Mesendoderm (in vitro differentiated cells): ENCODE measurements around the gene PLA2G5.

ENCODE experiments used
- DNase-seq: peaks from one replicate; pipeline ENCODE4 v3.0.0; 2013
- H2AK5ac ChIP-seq: 2 replicates; pipeline ENCODE4 v1.6.1; 2013; ENCODE audit warnings: low read length, inconsistent platforms
- H2BK120ac ChIP-seq: 2 replicates; pipeline ENCODE4 v1.6.1; 2013; ENCODE audit warnings: low read depth, mild to moderate bottlenecking, low read length, moderate library complexity, mixed read lengths
- H2BK15ac ChIP-seq: replicated peaks from 2 replicates; pipeline ENCODE4 v1.6.1; 2013; ENCODE audit warnings: low read depth, mild to moderate bottlenecking, moderate library complexity
- H2BK5ac ChIP-seq: 2 replicates; pipeline ENCODE4 v1.6.1; 2013; ENCODE audit warnings: low read length, inconsistent platforms
- H3K18ac ChIP-seq: 2 replicates; pipeline ENCODE4 v1.6.1; 2013; ENCODE audit warnings: mild to moderate bottlenecking, low read length, mixed read lengths
- H3K23ac ChIP-seq: one replicate; pipeline ENCODE4 v1.6.1; 2013; ENCODE audit warnings: low read length
- H3K27ac ChIP-seq: 2 replicates; pipeline ENCODE4 v1.5.1; 2013; ENCODE audit warnings: low read depth, mild to moderate bottlenecking, inconsistent platforms, low read length, moderate library complexity
- H3K27me3 ChIP-seq: 2 replicates; pipeline ENCODE4 v1.6.1; 2013; ENCODE audit warnings: low read length, control low read depth, mild to moderate bottlenecking, inconsistent platforms; ENCODE audit not compliant: insufficient read depth, poor library complexity
- H3K36me3 ChIP-seq: 2 replicates; pipeline ENCODE4 v1.6.1; 2013; ENCODE audit warnings: low read length, inconsistent platforms; ENCODE audit not compliant: control insufficient read depth, insufficient read depth
- H3K4ac ChIP-seq: one replicate; pipeline ENCODE4 v1.6.1; 2013; ENCODE audit warnings: low read depth, mild to moderate bottlenecking, low read length, moderate library complexity
- H3K4me1 ChIP-seq: 2 replicates; pipeline ENCODE4 v1.6.1; 2013; ENCODE audit warnings: low read depth, low read length, inconsistent platforms; ENCODE audit not compliant: control insufficient read depth
- H3K4me2 ChIP-seq: 2 replicates; pipeline ENCODE4 v1.6.1; 2013; ENCODE audit warnings: low read length
- H3K4me3 ChIP-seq: 2 replicates; pipeline ENCODE4 v1.5.1; 2013; ENCODE audit warnings: mild to moderate bottlenecking, low read length
- H3K56ac ChIP-seq: one replicate; pipeline ENCODE4 v1.6.1; 2013; ENCODE audit warnings: low read length
- H3K79me1 ChIP-seq: 2 replicates; pipeline ENCODE4 v1.6.1; 2013; ENCODE audit warnings: low read length, inconsistent platforms
- H3K79me2 ChIP-seq: 2 replicates; pipeline ENCODE4 v1.6.1; 2013; ENCODE audit warnings: mild to moderate bottlenecking, low read length; ENCODE audit not compliant: control insufficient read depth, insufficient read depth
- H3K9ac ChIP-seq: 2 replicates; pipeline ENCODE4 v1.6.1; 2013; ENCODE audit warnings: low read length, inconsistent platforms
- H4K5ac ChIP-seq: one replicate; pipeline ENCODE4 v1.6.1; 2013; ENCODE audit warnings: low read length
- H4K8ac ChIP-seq: one replicate; pipeline ENCODE4 v1.6.1; 2013; ENCODE audit warnings: low read depth, mild to moderate bottlenecking, control low read depth, low read length, moderate library complexity
- WGBS: extraction: QIAGEN DNeasy Blood & Tissue Kit; methylation state at CpG from one replicate; pipeline ENCODE4 v1.1.7; 2013; ENCODE audit warnings: low lambda C conversion rate, missing lambda C conversion rate; ENCODE audit not compliant: insufficient coverage; ENCODE audit errors: extremely low coverage; 5-methylcytosine and 5-hydroxymethylcytosine counted together

Gene PLA2G5

DNA sequence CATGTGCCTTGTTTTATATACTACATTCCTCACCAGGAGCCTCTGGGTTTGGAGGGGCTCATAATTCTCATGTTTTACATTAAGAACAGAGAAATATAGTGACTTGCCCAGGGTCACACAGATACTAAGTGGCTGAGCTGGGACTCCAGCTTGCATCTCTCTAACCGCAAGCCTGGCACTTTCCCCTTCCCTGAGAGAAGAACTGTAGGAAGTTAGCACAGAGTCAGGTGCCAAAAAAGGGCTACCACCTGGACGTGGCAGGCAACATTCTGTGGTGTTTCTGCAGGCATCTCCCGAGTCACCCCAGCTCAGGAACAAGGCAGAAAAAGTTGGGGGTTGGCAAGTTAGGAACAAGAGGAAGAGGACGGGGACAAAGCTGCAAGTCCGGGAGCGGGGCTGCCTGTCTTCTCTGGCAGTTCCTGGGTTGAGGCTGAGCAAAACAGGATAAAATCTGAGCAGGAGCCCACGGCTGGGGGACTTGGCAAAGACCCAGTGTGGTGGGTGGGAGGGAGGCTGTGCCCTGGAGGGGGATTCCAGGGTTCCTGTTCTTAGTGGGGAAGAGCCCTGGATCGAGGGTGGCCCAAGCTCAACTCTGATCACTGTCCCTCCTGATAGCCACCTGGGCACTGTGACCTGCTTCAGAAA is 9.8 kb downstream of the PLA2G5 start:
- Histone ChIP-seq H3K4me3 (no peak overlapping the region), H3K9ac (no peak overlapping the region), H2AK5ac (no peak overlapping the region), H3K23ac (no peak overlapping the region), H3K27me3 (no peaks in the 10 kb centered on the region), H3K36me3 (no peaks in the 10 kb centered on the region), H2BK15ac (no peak overlapping the region), H3K79me2 (no peaks in the 10 kb centered on the region), H2BK120ac (no peak overlapping the region), H3K79me1 (no peaks in the 10 kb centered on the region), H3K56ac (no peak overlapping the region), H4K8ac (no peak overlapping the region), H4K5ac (no peak overlapping the region), H3K4me2 (no peak overlapping the region), H3K4me1 (no peaks in the 10 kb centered on the region), H3K18ac (no peak overlapping the region), H3K27ac (no peak overlapping the region), H3K4ac (no peak overlapping the region), H2BK5ac (no peak overlapping the region)
- no CpG with 5 or more reads among the region's 8 CpGs for WGBS
- DNase-seq: no peak

- H4K8ac ChIP-seq: no peak overlapping the region
- no peak overlapping the region for H2BK120ac ChIP-seq
- no peak overlapping the region for H3K23ac ChIP-seq
- H3K4me2 ChIP-seq: no peak overlapping the region
- no peaks in the 10 kb centered on the region for H3K79me1 ChIP-seq
- no peak overlapping the region for H3K9ac ChIP-seq
- no peak overlapping the region for H3K4ac ChIP-seq
- H2BK5ac ChIP-seq: no peak overlapping the region
- peak overlapping the region; percentile 8 for H3K56ac ChIP-seq
- no peaks in the 10 kb centered on the region for H3K27me3 ChIP-seq
- DNase-seq: peak; percentile 76
- no peak overlapping the region for H2BK15ac ChIP-seq
- WGBS: no CpG with 5 or more reads among the region's 20 CpGs
- H3K79me2 ChIP-seq: no peaks in the 10 kb centered on the region
- no peak overlapping the region for H4K5ac ChIP-seq
- no peak overlapping the region for H3K18ac ChIP-seq
- H3K4me3 ChIP-seq: no peak overlapping the region
- H3K4me1 ChIP-seq: no peaks in the 10 kb centered on the region
- H3K27ac ChIP-seq: no peak overlapping the region
- no peaks in the 10 kb centered on the region for H3K36me3 ChIP-seq
- no peak overlapping the region for H2AK5ac ChIP-seq
These were observed 10.7 kb downstream of the PLA2G5 start for GRCh38 chr1:20080441-20081352.

- Histone ChIP-seq H3K9ac (no peak overlapping the region), H3K4me3 (no peak overlapping the region), H3K4me1 (no peaks in the 10 kb centered on the region), H3K27me3 (no peaks in the 10 kb centered on the region), H3K23ac (no peak overlapping the region), H2AK5ac (no peak overlapping the region), H4K8ac (no peak overlapping the region), H3K27ac (no peak overlapping the region), H3K4me2 (no peak overlapping the region), H3K79me1 (no peaks in the 10 kb centered on the region), H3K4ac (no peak overlapping the region), H3K18ac (no peak overlapping the region), H4K5ac (no peak overlapping the region), H3K36me3 (no peaks in the 10 kb centered on the region), H3K79me2 (no peaks in the 10 kb centered on the region), H2BK5ac (no peak overlapping the region), H2BK15ac (no peak overlapping the region), H3K56ac (no peak overlapping the region), H2BK120ac (no peak overlapping the region)
- WGBS: no CpG with 5 or more reads among the region's 8 CpGs
- DNase-seq: no peak
These were observed 11.4 kb downstream of the PLA2G5 start for GRCh38 chr1:20081353-20081810.

DNA sequence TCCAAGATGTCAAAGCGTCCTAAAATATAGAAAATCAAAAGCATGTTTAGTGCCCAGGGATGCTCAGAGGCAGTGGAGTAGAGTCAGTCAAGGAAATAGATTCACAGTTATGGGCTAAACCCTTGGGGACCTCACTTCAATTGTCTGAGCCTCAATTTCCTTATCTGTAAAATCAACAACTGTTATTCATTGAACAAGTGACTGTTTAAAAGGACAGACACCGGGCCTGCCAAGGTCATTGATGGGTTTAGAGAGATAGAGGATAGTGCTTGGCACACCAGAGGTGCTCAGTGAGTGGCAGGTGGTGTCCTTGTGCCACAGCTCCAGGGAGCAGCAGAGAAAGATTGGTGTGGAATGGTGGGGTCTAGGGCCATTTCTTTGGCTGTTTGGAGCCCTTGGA is 12.8 kb downstream of the PLA2G5 start:
- no peak overlapping the region for H3K18ac ChIP-seq
- H3K4me2 ChIP-seq: no peak overlapping the region
- H2AK5ac ChIP-seq: no peak overlapping the region
- no peaks in the 10 kb centered on the region for H3K79me1 ChIP-seq
- H3K27me3 ChIP-seq: no peaks in the 10 kb centered on the region
- H2BK5ac ChIP-seq: no peak overlapping the region
- H3K4me3 ChIP-seq: no peak overlapping the region
- no peak overlapping the region for H3K56ac ChIP-seq
- H3K4me1 ChIP-seq: no peaks in the 10 kb centered on the region
- no peak overlapping the region for H4K5ac ChIP-seq
- H3K9ac ChIP-seq: no peak overlapping the region
- no peaks in the 10 kb centered on the region for H3K36me3 ChIP-seq
- H4K8ac ChIP-seq: no peak overlapping the region
- H3K79me2 ChIP-seq: no peaks in the 10 kb centered on the region
- H3K27ac ChIP-seq: no peak overlapping the region
- no peak overlapping the region for H3K4ac ChIP-seq
- H2BK120ac ChIP-seq: no peak overlapping the region
- DNase-seq: no peak
- H2BK15ac ChIP-seq: no peak overlapping the region
- no peak overlapping the region for H3K23ac ChIP-seq
- WGBS: no CpG with 5 or more reads among the region's 2 CpGs

DNA sequence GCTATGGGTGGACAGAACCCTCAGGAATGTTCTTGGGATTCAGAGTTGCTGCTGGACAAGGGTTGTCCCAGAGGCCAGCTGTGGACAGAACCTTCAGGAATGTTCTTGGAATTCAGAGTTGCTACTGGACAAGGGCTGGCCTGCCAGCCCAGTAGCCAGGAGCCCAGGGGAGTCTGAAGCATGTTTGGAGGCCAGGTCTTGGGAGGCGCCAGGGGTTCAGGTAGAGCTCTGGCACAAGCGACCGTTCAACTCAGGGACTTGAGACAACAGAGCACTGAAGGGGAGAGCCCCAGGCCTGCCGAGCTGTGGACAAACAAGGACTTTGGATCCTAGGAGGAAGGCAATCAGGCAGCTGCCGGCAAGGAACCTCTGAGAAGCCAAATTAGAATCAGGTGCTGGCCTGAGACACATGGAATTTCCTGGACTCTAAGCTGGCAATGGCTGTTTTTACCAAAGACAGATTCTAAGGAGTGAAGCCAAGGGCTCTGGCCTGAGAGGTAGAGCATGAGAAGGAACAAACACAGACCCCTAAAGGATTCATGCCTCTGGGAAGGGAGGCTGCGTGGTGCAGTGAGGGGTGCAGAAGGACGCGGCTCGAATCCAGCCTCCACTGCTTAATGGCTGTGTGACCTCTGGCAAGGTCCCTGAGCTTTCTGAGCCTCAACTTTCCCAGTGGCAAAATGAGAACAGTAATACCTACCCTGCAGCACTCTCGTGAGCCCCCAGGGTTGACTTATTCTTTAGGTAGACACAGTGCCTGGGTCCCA is 13.4 kb downstream of the PLA2G5 start:
- Histone ChIP-seq H3K4ac (no peak overlapping the region), H3K18ac (no peak overlapping the region), H3K23ac (no peak overlapping the region), H4K5ac (no peak overlapping the region), H3K4me2 (no peak overlapping the region), H3K79me1 (no peaks in the 10 kb centered on the region), H3K27ac (no peak overlapping the region), H4K8ac (no peak overlapping the region), H3K56ac (no peak overlapping the region), H2BK15ac (no peak overlapping the region), H2BK120ac (no peak overlapping the region), H3K9ac (no peak overlapping the region), H3K79me2 (no peaks in the 10 kb centered on the region), H3K4me1 (no peaks in the 10 kb centered on the region), H3K27me3 (no peaks in the 10 kb centered on the region), H2AK5ac (no peak overlapping the region), H3K36me3 (no peaks in the 10 kb centered on the region), H3K4me3 (no peak overlapping the region), H2BK5ac (no peak overlapping the region)
- WGBS: no CpG with 5 or more reads among the region's 10 CpGs
- no peak for DNase-seq
